22Rv1 (cell line): Measurements from ENCODE around the gene MTFR1L.

Source experiments
- H3K27ac ChIP-seq: fragments of 450-650 bp; 2 replicates; pipeline ENCODE4 v1.5.1; 2017
- CTCF ChIP-seq: fragments of 450-650 bp; IDR thresholded peaks from 2 replicates; pipeline ENCODE4 v1.5.1; 2017; ENCODE audit warnings: mild to moderate bottlenecking
- ZFX ChIP-seq: fragments of 450-650 bp; IDR thresholded peaks from 2 replicates; pipeline ENCODE4 v1.6.1; 2017; ENCODE audit warnings: antibody characterized with exemption, borderline replicate concordance

The MTFR1L gene

GRCh38 chr1:25774206-25774803 lies 45.4 kb upstream of the MTFR1L start:
- peak overlapping the region; percentile 100 for H3K27ac ChIP-seq
- no peak for TF ChIP-seq CTCF
- TF ChIP-seq ZFX = no peak

GRCh38 chr1:25774921-25775771 lies 44.6 kb upstream of the MTFR1L start:
- no peak for TF ChIP-seq ZFX
- peak; percentile 23; the same call in 1 of the 2 replicates for TF ChIP-seq CTCF
- peak overlapping the region; percentile 100 for H3K27ac ChIP-seq

- TF ChIP-seq CTCF (no peak), ZFX (no peak)
- H3K27ac ChIP-seq = peak overlapping the region; percentile 28
Observed at GRCh38 chr1:25779388-25779787, 40.4 kb upstream of the MTFR1L start.

- TF ChIP-seq ZFX (no peak), CTCF (no peak)
- H3K27ac ChIP-seq = peak overlapping the region; percentile 28
Observed at GRCh38 chr1:25779894-25780293, 39.9 kb upstream of the MTFR1L start.

GRCh38 chr1:25780318-25781129 lies 39.2 kb upstream of the MTFR1L start:
- no peak for TF ChIP-seq CTCF
- TF ChIP-seq ZFX = no peak
- no peak overlapping the region for H3K27ac ChIP-seq

- TF ChIP-seq CTCF = no peak
- no peak for TF ChIP-seq ZFX
- no peak overlapping the region for H3K27ac ChIP-seq
Observed at GRCh38 chr1:25781130-25781433, 38.7 kb upstream of the MTFR1L start.
